ENCODE measurements around the gene SCART1. TPM values are rescaled to one million over a fixed set of nuclear protein-coding genes. Genes with fewer than 3 reads are reported as not detected.

The SCART1 gene
- total and polyA plus RNA-seq, 2 donors (not counting 1 experiment from before 2014, with no cell fraction given), result 0.84 to 2.5 TPM

DNA sequence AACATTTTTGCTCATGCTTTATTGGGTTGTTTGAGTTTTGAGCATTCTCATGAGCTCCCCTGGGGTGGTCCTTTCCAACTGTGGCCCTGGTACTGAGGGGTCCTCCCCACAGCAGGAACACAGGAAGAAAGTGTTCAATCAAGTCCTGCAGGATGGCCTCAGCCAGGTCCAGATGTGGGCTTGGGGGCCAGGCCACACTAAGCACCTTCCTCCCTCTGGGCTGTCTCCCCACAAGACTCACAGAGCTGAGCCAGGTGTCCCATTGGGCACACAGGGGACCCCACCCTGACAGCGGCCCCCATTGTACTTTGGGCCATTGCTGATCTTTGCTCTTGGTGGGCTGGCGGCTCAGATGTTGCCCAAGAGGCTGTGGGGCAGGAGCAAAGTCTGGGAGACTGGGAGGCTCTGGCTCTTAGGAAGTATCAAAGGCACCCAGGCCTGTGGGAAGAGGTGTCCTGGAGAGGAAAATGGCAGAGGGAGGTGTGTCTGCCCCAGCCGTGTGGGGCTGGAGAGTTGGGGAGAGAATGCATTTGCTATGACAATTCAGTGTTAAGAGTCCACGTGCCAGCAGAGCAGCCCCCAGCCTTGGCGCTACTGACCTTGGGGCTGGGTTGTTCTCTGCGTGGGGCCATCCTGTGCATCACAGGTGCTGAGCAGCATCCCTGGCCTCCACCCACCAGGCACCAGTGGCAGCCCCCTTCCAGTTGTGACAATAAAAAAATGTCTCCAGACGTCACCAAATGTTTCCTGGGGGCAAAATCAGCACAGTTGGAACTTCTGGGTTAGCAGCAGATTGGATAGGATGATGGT lies 17.8 kb downstream of the SCART1 start:
- H3K9me3 ChIP-seq (ENCODE audit: control insufficient read depth, insufficient read depth, low read depth, low read length), result no peaks in the 10 kb centered on the region
- H3K27ac ChIP-seq (ENCODE audit: insufficient read depth, low read length), result no peak overlapping the region

DNA sequence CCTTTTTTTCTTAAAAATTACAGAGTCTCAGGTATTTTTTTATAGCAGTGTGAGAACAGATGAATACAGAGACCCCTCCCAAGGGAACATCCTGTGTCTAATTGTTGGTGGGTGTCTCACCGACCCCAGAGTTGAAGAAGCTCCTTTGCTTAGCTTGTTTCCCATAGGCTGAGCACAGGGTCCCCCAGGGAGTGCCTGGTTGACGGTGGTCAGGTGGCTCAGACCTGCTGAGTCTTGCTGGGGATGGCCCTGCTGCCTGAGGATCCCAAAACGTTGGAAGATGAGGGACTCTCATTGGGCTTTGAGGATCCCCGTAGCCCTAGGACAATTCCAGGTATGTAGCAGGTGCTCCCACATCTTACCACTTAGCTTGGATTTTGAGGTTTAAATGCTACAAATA lies 19.5 kb downstream of the SCART1 start:
- no peaks in the 10 kb centered on the region for H3K27me3 ChIP-seq (ENCODE audit: control insufficient read depth, insufficient read depth, low read length)
- no peak overlapping the region for H3K27ac ChIP-seq (ENCODE audit: insufficient read depth, low read length)
- no peak for DNase-seq (ENCODE audit: low read depth in 2 of 2)
- H3K9me3 ChIP-seq (ENCODE audit: control insufficient read depth, insufficient read depth, low read depth, low read length), result no peaks in the 10 kb centered on the region
- no peak overlapping the region for H2AFZ ChIP-seq (ENCODE audit: low read length)
- no peaks in the 10 kb centered on the region for H3K4me1 ChIP-seq (ENCODE audit: control insufficient read depth, extremely low read depth, insufficient read depth, low read length)
- no peaks in the 10 kb centered on the region for H3K36me3 ChIP-seq (ENCODE audit: control insufficient read depth, insufficient read depth, low read length)
- H3K9ac ChIP-seq (ENCODE audit: insufficient read depth, low read length), result no peak overlapping the region
- H3K4me3 ChIP-seq (replicated peaks in 1 of 4; ENCODE audit: control extremely low read depth in 1 of 4, insufficient read depth in 1 of 4, low read depth in 3 of 4, low read length in 4 of 4), result no peak overlapping the region
- H3K4me2 ChIP-seq (ENCODE audit: extremely low read depth, insufficient read depth, low read length), result no peak overlapping the region
- no peaks in the 10 kb centered on the region for H3K79me2 ChIP-seq (ENCODE audit: control insufficient read depth, insufficient read depth, low read length)
- TF ChIP-seq EZH2 (IDR thresholded peaks at IDR 0.05; ENCODE audit: low read length, missing control alignments), result no peak
- TF ChIP-seq, protein P1, sequence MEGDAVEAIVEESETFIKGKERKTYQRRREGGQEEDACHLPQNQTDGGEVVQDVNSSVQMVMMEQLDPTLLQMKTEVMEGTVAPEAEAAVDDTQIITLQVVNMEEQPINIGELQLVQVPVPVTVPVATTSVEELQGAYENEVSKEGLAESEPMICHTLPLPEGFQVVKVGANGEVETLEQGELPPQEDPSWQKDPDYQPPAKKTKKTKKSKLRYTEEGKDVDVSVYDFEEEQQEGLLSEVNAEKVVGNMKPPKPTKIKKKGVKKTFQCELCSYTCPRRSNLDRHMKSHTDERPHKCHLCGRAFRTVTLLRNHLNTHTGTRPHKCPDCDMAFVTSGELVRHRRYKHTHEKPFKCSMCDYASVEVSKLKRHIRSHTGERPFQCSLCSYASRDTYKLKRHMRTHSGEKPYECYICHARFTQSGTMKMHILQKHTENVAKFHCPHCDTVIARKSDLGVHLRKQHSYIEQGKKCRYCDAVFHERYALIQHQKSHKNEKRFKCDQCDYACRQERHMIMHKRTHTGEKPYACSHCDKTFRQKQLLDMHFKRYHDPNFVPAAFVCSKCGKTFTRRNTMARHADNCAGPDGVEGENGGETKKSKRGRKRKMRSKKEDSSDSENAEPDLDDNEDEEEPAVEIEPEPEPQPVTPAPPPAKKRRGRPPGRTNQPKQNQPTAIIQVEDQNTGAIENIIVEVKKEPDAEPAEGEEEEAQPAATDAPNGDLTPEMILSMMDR (conservative IDR thresholded peaks at IDR 0.05 in 1 of 2, IDR thresholded peaks at IDR 0.05 in 1 of 2; ENCODE audit: low read depth in 1 of 2, low read length in 2 of 2), result no peak
- no peaks in the 10 kb centered on the region for H4K20me1 ChIP-seq (ENCODE audit: control insufficient read depth, extremely low read depth, insufficient read depth, low read length)

More for the DNA sequence above, 17.8 kb downstream of the SCART1 start:
- Histone ChIP-seq H3K9ac (ENCODE audit: insufficient read depth, low read length) (no peak overlapping the region), H3K36me3 (ENCODE audit: control insufficient read depth, insufficient read depth, low read length) (no peaks in the 10 kb centered on the region), H3K4me3 (replicated peaks in 1 of 4; ENCODE audit: control extremely low read depth in 1 of 4, insufficient read depth in 1 of 4, low read depth in 3 of 4, low read length in 4 of 4) (no peak overlapping the region), H3K27me3 (ENCODE audit: control insufficient read depth, insufficient read depth, low read length) (no peaks in the 10 kb centered on the region), H2AFZ (ENCODE audit: low read length) (no peak overlapping the region), H3K4me1 (ENCODE audit: control insufficient read depth, extremely low read depth, insufficient read depth, low read length) (no peaks in the 10 kb centered on the region), H4K20me1 (ENCODE audit: control insufficient read depth, extremely low read depth, insufficient read depth, low read length) (no peaks in the 10 kb centered on the region), H3K4me2 (ENCODE audit: extremely low read depth, insufficient read depth, low read length) (no peak overlapping the region), H3K79me2 (ENCODE audit: control insufficient read depth, insufficient read depth, low read length) (no peaks in the 10 kb centered on the region)
- no peak for DNase-seq (ENCODE audit: low read depth in 2 of 2)
- TF ChIP-seq, protein P1 (conservative IDR thresholded peaks at IDR 0.05 in 1 of 2, IDR thresholded peaks at IDR 0.05 in 1 of 2; ENCODE audit: low read depth in 1 of 2, low read length in 2 of 2), result no peak
- no peak for TF ChIP-seq EZH2 (IDR thresholded peaks at IDR 0.05; ENCODE audit: low read length, missing control alignments)

DNA sequence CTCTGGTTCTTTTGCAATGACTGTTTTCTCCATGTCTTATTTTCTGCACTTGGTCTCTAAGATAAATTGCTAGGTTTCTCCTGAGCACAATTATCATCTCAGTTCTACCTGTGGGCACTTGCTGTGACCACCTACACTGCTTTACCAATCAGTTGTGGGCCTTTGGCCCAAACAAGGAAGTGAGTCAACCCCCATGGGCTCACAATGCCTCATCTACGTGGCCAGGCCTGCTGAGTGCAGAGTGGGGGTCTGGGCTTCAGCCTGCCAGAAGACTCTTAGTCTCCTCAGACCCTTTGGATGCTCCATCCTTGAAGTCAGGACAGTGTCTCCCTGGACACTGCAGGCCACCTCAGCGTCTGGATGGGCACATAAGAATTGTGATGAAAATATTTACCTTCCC lies 20.3 kb downstream of the SCART1 start:
- no peaks in the 10 kb centered on the region for H3K36me3 ChIP-seq (ENCODE audit: control insufficient read depth, insufficient read depth, low read length)
- no peaks in the 10 kb centered on the region for H4K20me1 ChIP-seq (ENCODE audit: control insufficient read depth, extremely low read depth, insufficient read depth, low read length)
- H3K4me3 ChIP-seq (replicated peaks in 1 of 4; ENCODE audit: control extremely low read depth in 1 of 4, insufficient read depth in 1 of 4, low read depth in 3 of 4, low read length in 4 of 4), result no peak overlapping the region
- H3K27ac ChIP-seq (ENCODE audit: insufficient read depth, low read length), result no peak overlapping the region
- no peak overlapping the region for H2AFZ ChIP-seq (ENCODE audit: low read length)
- no peaks in the 10 kb centered on the region for H3K79me2 ChIP-seq (ENCODE audit: control insufficient read depth, insufficient read depth, low read length)
- TF ChIP-seq, protein P1 (conservative IDR thresholded peaks at IDR 0.05 in 1 of 2, IDR thresholded peaks at IDR 0.05 in 1 of 2; ENCODE audit: low read depth in 1 of 2, low read length in 2 of 2), result no peak
- TF ChIP-seq EZH2 (IDR thresholded peaks at IDR 0.05; ENCODE audit: low read length, missing control alignments), result no peak
- H3K9ac ChIP-seq (ENCODE audit: insufficient read depth, low read length), result no peak overlapping the region
- no peaks in the 10 kb centered on the region for H3K4me1 ChIP-seq (ENCODE audit: control insufficient read depth, extremely low read depth, insufficient read depth, low read length)
- H3K27me3 ChIP-seq (ENCODE audit: control insufficient read depth, insufficient read depth, low read length), result no peaks in the 10 kb centered on the region
- no peak overlapping the region for H3K4me2 ChIP-seq (ENCODE audit: extremely low read depth, insufficient read depth, low read length)
- H3K9me3 ChIP-seq (ENCODE audit: control insufficient read depth, insufficient read depth, low read depth, low read length), result no peaks in the 10 kb centered on the region
- no peak for DNase-seq (ENCODE audit: low read depth in 2 of 2)

All from fibroblast of lung (primary cell).